Suprapubic skin (tissue), 4 donors: ENCODE results near the gene PHEX. TPM values are rescaled to one million over a fixed set of nuclear protein-coding genes. Genes with fewer than 3 reads are reported as not detected.
"Not testable (repeated sequence)": the region's sequence is repeated elsewhere in the genome, so short reads cannot be mapped to it uniquely, and the experiment has no call there.

ENCODE experiments used
- DNase-seq, 2 donors: peaks; one replicate each; pipeline ENCODE4 v3.0.0-alpha.2; 2019; ENCODE audit warnings: low spot score in 2 of 2
- H3K27ac ChIP-seq: fragments of 200-600 bp; sonication (generic); one replicate; pipeline ENCODE4 v1.5.1; 2019
- H3K27me3 ChIP-seq: fragments of 200-600 bp; sonication (generic); one replicate; pipeline ENCODE4 v1.5.1; 2019
- H3K36me3 ChIP-seq: fragments of 200-600 bp; sonication (generic); one replicate; pipeline ENCODE4 v1.5.1; 2019
- H3K4me1 ChIP-seq: fragments of 200-600 bp; sonication (generic); one replicate; pipeline ENCODE4 v1.5.1; 2019
- H3K4me3 ChIP-seq: fragments of 200-600 bp; sonication (generic); one replicate; pipeline ENCODE4 v1.5.1; 2019; ENCODE audit warnings: mild to moderate bottlenecking
- H3K9me3 ChIP-seq: fragments of 200-600 bp; sonication (generic); one replicate; pipeline ENCODE4 v1.5.1; 2019
- CTCF ChIP-seq, 2 donors: fragments of 200-600 bp in 1 of 2; fragments of 450-650 bp in 1 of 2; sonication (generic) in 1 of 2; IDR thresholded peaks; one replicate each; pipeline ENCODE4 v1.5.1; 2016 to 2019; ENCODE audit warnings: antibody characterized with exemption in 2 of 2, mild to moderate bottlenecking in 1 of 2, moderate library complexity in 1 of 2
- EP300 ChIP-seq: sonication (generic); formaldehyde crosslinking; IDR thresholded peaks from one replicate; pipeline ENCODE4 v1.6.1; 2017; ENCODE audit warnings: antibody characterized with exemption
- POLR2A ChIP-seq, 2 donors: fragments of 450-650 bp; IDR thresholded peaks; one replicate each; pipeline ENCODE4 v1.6.1; 2017; ENCODE audit warnings: antibody characterized with exemption in 2 of 2, mild to moderate bottlenecking in 2 of 2, moderate library complexity in 2 of 2
- POLR2AphosphoS5 ChIP-seq, 3 donors: sonication (generic); formaldehyde crosslinking; IDR thresholded peaks; one replicate each; pipeline ENCODE4 v1.6.1; 2017; ENCODE audit warnings: antibody characterized with exemption in 3 of 3
- WGBS: methylation state at CpG from one replicate; pipeline ENCODE4 v1.1.5; 2018; 5-methylcytosine and 5-hydroxymethylcytosine counted together
- total RNA-seq, 4 donors: library from RNA; depleted of rRNA; stranded (reverse); fragments of >200 nt; gene quantifications; one replicate each; pipeline ENCODE4 v1.1.0, GENCODE V29; 2016

The PHEX gene
- total RNA-seq, 4 donors from 2014 or later = 0.21 to 0.32 (median 0.30) TPM; not detected in 1

GRCh38 chrX:22273714-22274317 is 241.7 kb downstream of the PHEX start:
- no peak for TF ChIP-seq CTCF (IDR thresholded peaks at IDR 0.05)
- TF ChIP-seq EP300 = no peak
- TF ChIP-seq POLR2A (IDR thresholded peaks at IDR 0.05) = no peak
- no peak for TF ChIP-seq POLR2AphosphoS5 (IDR thresholded peaks at IDR 0.05)
- DNase-seq = no peak
- Histone ChIP-seq H3K27ac (no peak overlapping the region), H3K27me3 (no peaks in the 10 kb centered on the region), H3K4me3 (no peak overlapping the region), H3K9me3 (no peaks in the 10 kb centered on the region), H3K4me1 (no peaks in the 10 kb centered on the region), H3K36me3 (no peaks in the 10 kb centered on the region)
- WGBS = 86% methylated on average over 15 of the region's 15 CpGs

- Histone ChIP-seq H3K36me3 (no peaks in the 10 kb centered on the region), H3K4me1 (no peaks in the 10 kb centered on the region), H3K4me3 (no peak overlapping the region), H3K9me3 (no peaks in the 10 kb centered on the region), H3K27me3 (no peaks in the 10 kb centered on the region), H3K27ac (no peak overlapping the region)
- WGBS = 75% methylated on average over 6 of the region's 6 CpGs
- no peak for DNase-seq
- TF ChIP-seq CTCF (IDR thresholded peaks at IDR 0.05) = no peak
- TF ChIP-seq EP300 = no peak
- TF ChIP-seq POLR2AphosphoS5 (IDR thresholded peaks at IDR 0.05) = no peak
- TF ChIP-seq POLR2A (IDR thresholded peaks at IDR 0.05) = no peak
Observed at GRCh38 chrX:22276781-22277180, 244.7 kb downstream of the PHEX start.

GRCh38 chrX:22278375-22278774 is 246.2 kb downstream of the PHEX start:
- no peak overlapping the region for H3K4me3 ChIP-seq
- H3K27ac ChIP-seq = no peak overlapping the region
- no peak for DNase-seq

GRCh38 chrX:22289209-22289608 is 257.1 kb downstream of the PHEX start:
- H3K27me3 ChIP-seq, DNase-seq, H3K4me1 ChIP-seq, H3K36me3 ChIP-seq, H3K9me3 ChIP-seq, H3K4me3 ChIP-seq, H3K27ac ChIP-seq: not testable (repeated sequence)
- 85% methylated on average over 2 of the region's 3 CpGs for WGBS

More at GRCh38 chrX:22278375-22278774, 246.2 kb downstream of the PHEX start:
- Histone ChIP-seq H3K9me3 (no peaks in the 10 kb centered on the region), H3K36me3 (no peaks in the 10 kb centered on the region), H3K4me1 (no peaks in the 10 kb centered on the region), H3K27me3 (no peaks in the 10 kb centered on the region)
- no peak for TF ChIP-seq POLR2AphosphoS5 (IDR thresholded peaks at IDR 0.05)
- no peak for TF ChIP-seq EP300
- TF ChIP-seq POLR2A (IDR thresholded peaks at IDR 0.05) = no peak
- TF ChIP-seq CTCF (IDR thresholded peaks at IDR 0.05) = no peak
- 52% methylated on average over 3 of the region's 3 CpGs for WGBS

GRCh38 chrX:22296871-22297270 is 264.7 kb downstream of the PHEX start:
- 74% methylated on average over 2 of the region's 2 CpGs for WGBS
- no peaks in the 10 kb centered on the region for H3K9me3 ChIP-seq
- H3K4me3 ChIP-seq = no peak overlapping the region
- DNase-seq = no peak
- H3K36me3 ChIP-seq = no peaks in the 10 kb centered on the region
- no peaks in the 10 kb centered on the region for H3K27me3 ChIP-seq
- no peak for TF ChIP-seq POLR2AphosphoS5 (IDR thresholded peaks at IDR 0.05)
- no peaks in the 10 kb centered on the region for H3K4me1 ChIP-seq
- H3K27ac ChIP-seq = no peak overlapping the region

GRCh38 chrX:22300130-22300529 is 268.0 kb downstream of the PHEX start:
- 9% methylated on average over 2 of the region's 2 CpGs for WGBS
- H3K36me3 ChIP-seq = no peaks in the 10 kb centered on the region
- H3K4me1 ChIP-seq = no peaks in the 10 kb centered on the region
- no peak for DNase-seq
- TF ChIP-seq POLR2A (IDR thresholded peaks at IDR 0.05) (no peak), CTCF (IDR thresholded peaks at IDR 0.05) (no peak), POLR2AphosphoS5 (IDR thresholded peaks at IDR 0.05) (no peak), EP300 (no peak)
- no peak overlapping the region for H3K4me3 ChIP-seq
- no peaks in the 10 kb centered on the region for H3K9me3 ChIP-seq
- no peak overlapping the region for H3K27ac ChIP-seq
- H3K27me3 ChIP-seq = no peaks in the 10 kb centered on the region

Other genes with a start within 250 kb of the PHEX start
- 1 to 10 TPM; 4.5 to 8.7 (median 5.7) TPM for gene MBTPS2, start 192.7 kb upstream of the PHEX start, total RNA-seq
- 1 to 10 TPM in 3 of 4 donors, under 1 TPM in 1; 0.83 to 4.5 (median 3.5) TPM for gene YY2, start 176.3 kb upstream of the PHEX start, total RNA-seq
- gene SMS, start 91.6 kb upstream of the PHEX start, total RNA-seq = 10 to 100 TPM; 19.0 to 27.3 (median 26.3) TPM
- not detected for gene CBLL2, start 240.6 kb downstream of the PHEX start, total RNA-seq